SK-N-SH (cell line): ENCODE measurements around the gene SNX20. TPM values are rescaled to one million over a fixed set of nuclear protein-coding genes. Genes with fewer than 3 reads are reported as not detected.

Source experiments
- CTCF ChIA-PET: fragments of 300-600, 350-600 bp; formaldehyde crosslinking; extraction: SDS; loops from one replicate; lab custom pipeline; 2021; lab: Yijun Ruan, JAX
- POLR2A ChIA-PET: fragments of 350-600 bp; sonication (Branson Sonifier 250); formaldehyde crosslinking; extraction: SDS; loops from one replicate; lab custom pipeline; 2020; ENCODE audit warnings: antibody characterized with exemption, inconsistent platforms; lab: Yijun Ruan, JAX
- DNase-seq: peaks from one replicate; pipeline ENCODE4 v3.0.0; 2012
- H2AFZ ChIP-seq: fragments of 200-600 bp; sonication (generic); 2 replicates; pipeline ENCODE4 v1.8.1; 2016; ENCODE audit warnings: antibody characterized with exemption, mild to moderate bottlenecking, low read depth
- H3F3A ChIP-seq: fragments of 200-600 bp; sonication (generic); replicated peaks from 2 replicates; pipeline ENCODE3; 2016; ENCODE audit warnings: antibody characterized with exemption, mild to moderate bottlenecking; ENCODE audit not compliant: insufficient read depth
- H3K27ac ChIP-seq, 2 experiments: fragments of 200-500 bp in 1 of 2; fragments of 200-600 bp in 1 of 2; sonication (Bioruptor generic) in 1 of 2; sonication (generic), shearing (Covaris generic) in 1 of 2; 2 replicates each; pipeline versions ENCODE4 v1.5.1 to v1.6.1; 2014 to 2016; ENCODE audit warnings: low read depth in 2 of 2, inconsistent platforms in 1 of 2, low read length in 1 of 2, mild to moderate bottlenecking in 1 of 2, mixed read lengths in 1 of 2
- H3K27me3 ChIP-seq: fragments of 200-600 bp; sonication (generic), shearing (Covaris generic); 2 replicates; pipeline ENCODE4 v1.6.1; 2016; ENCODE audit warnings: mixed run types; ENCODE audit not compliant: insufficient read depth
- H3K36me3 ChIP-seq, 2 experiments: fragments of 200-500 bp in 1 of 2; fragments of 200-600 bp in 1 of 2; sonication (Bioruptor generic) in 1 of 2; sonication (generic) in 1 of 2; replicated peaks in 1 of 2; 2 replicates each; pipeline versions ENCODE3 to v1.5.1; 2014 to 2016; ENCODE audit warnings: low read length in 1 of 2, mild to moderate bottlenecking in 1 of 2; ENCODE audit not compliant: insufficient read depth in 2 of 2, control insufficient read depth in 1 of 2
- H3K4me1 ChIP-seq, 2 experiments: fragments of 200-500 bp in 1 of 2; fragments of 200-600 bp in 1 of 2; sonication (Bioruptor generic) in 1 of 2; sonication (generic), shearing (Covaris generic) in 1 of 2; 2 replicates each; pipeline versions ENCODE4 v1.5.1 to v1.6.1; 2014 to 2016; ENCODE audit warnings: low read depth in 1 of 2, low read length in 1 of 2, mixed run types in 1 of 2; ENCODE audit not compliant: insufficient read depth in 2 of 2, control insufficient read depth in 1 of 2
- H3K4me2 ChIP-seq: fragments of 200-600 bp; sonication (generic), shearing (Covaris generic); 2 replicates; pipeline ENCODE4 v1.6.1; 2017; ENCODE audit warnings: mixed run types
- H3K4me3 ChIP-seq, 2 experiments: fragments of 200-500 bp in 1 of 2; fragments of 200-600 bp in 1 of 2; sonication (Bioruptor generic) in 1 of 2; sonication (generic), shearing (Covaris generic) in 1 of 2; 2 replicates each; pipeline versions ENCODE4 v1.5.1 to v1.8.1; 2014 to 2016; ENCODE audit warnings: low read depth in 2 of 2, inconsistent platforms in 1 of 2, low read length in 1 of 2, mild to moderate bottlenecking in 1 of 2, mixed read lengths in 1 of 2, moderate library complexity in 1 of 2
- H3K79me2 ChIP-seq: fragments of 200-600 bp; sonication (generic); 2 replicates; pipeline ENCODE4 v1.8.1; 2017; ENCODE audit warnings: mild to moderate bottlenecking; ENCODE audit not compliant: insufficient read depth
- H3K9ac ChIP-seq: fragments of 200-600 bp; sonication (generic); 2 replicates; pipeline ENCODE4 v1.6.1; 2017; ENCODE audit warnings: mixed run types
- H3K9me2 ChIP-seq: fragments of 200-600 bp; sonication (generic); 2 replicates; pipeline ENCODE4 v1.6.1; 2017; ENCODE audit warnings: mixed run types
- H3K9me3 ChIP-seq: fragments of 200-600 bp; sonication (generic); 2 replicates; pipeline ENCODE4 v1.6.1; 2017; ENCODE audit warnings: mixed run types, mild to moderate bottlenecking, moderate library complexity
- H4K20me1 ChIP-seq: fragments of 200-600 bp; sonication (generic); 2 replicates; pipeline ENCODE4 v1.6.1; 2017; ENCODE audit warnings: mild to moderate bottlenecking, mixed run types; ENCODE audit not compliant: insufficient read depth
- CHD2 ChIP-seq: fragments of 150-350 bp; IDR thresholded peaks from 2 replicates; pipeline ENCODE4 v1.6.1; 2018; ENCODE audit warnings: low read length; ENCODE audit not compliant: partially characterized antibody
- ELF1 ChIP-seq: IDR thresholded peaks from 2 replicates; pipeline ENCODE4 v1.4.0; 2012
- FOSL2 ChIP-seq: IDR thresholded peaks from 2 replicates; pipeline ENCODE4 v1.4.0; 2012; ENCODE audit warnings: low read depth, mild to moderate bottlenecking, moderate library complexity, borderline replicate concordance
- JUND ChIP-seq: IDR thresholded peaks from 2 replicates; pipeline ENCODE4 v1.4.0; 2012
- MAX ChIP-seq: IDR thresholded peaks from 2 replicates; pipeline ENCODE4 v1.4.0; 2012; ENCODE audit warnings: low read depth
- RAD21 ChIP-seq: IDR thresholded peaks from 2 replicates; pipeline ENCODE4 v1.6.1; 2012; ENCODE audit warnings: mild to moderate bottlenecking, low read length
- RXRA ChIP-seq: IDR thresholded peaks from 2 replicates; pipeline ENCODE4 v1.4.0; 2012; ENCODE audit warnings: low read depth, mild to moderate bottlenecking, borderline replicate concordance
- TEAD4 ChIP-seq: IDR thresholded peaks from 2 replicates; pipeline ENCODE4 v1.4.0; 2012; ENCODE audit warnings: mild to moderate bottlenecking, borderline replicate concordance; ENCODE audit not compliant: insufficient read depth
- WGBS: methylation state at CpG from one replicate; pipeline ENCODE4 v1.1.6; 2017; ENCODE audit warnings: low lambda C conversion rate; 5-methylcytosine and 5-hydroxymethylcytosine counted together
- polyA plus RNA-seq, 3 experiments: library from polyadenylated mRNA; depleted of rRNA; stranded (reverse); fragments of >200 nt; gene quantifications; 2 replicates each; pipeline ENCODE4 v1.2.3, GENCODE V29; 2012
- TF ChIP-seq, protein P1 (sequence below): fragments of 150-350 bp; IDR thresholded peaks from 2 replicates; pipeline ENCODE4 v1.6.1; 2016; ENCODE audit warnings: mild to moderate bottlenecking, low read depth, low read length
- TF ChIP-seq, protein P2 (sequence below): IDR thresholded peaks from 2 replicates; pipeline ENCODE4 v1.4.0; 2012; ENCODE audit warnings: low read depth, borderline replicate concordance

The SNX20 gene
- polyA plus RNA-seq, 1 of the 3 experiments (the other 2 are of a cell fraction): not detected

DNA sequence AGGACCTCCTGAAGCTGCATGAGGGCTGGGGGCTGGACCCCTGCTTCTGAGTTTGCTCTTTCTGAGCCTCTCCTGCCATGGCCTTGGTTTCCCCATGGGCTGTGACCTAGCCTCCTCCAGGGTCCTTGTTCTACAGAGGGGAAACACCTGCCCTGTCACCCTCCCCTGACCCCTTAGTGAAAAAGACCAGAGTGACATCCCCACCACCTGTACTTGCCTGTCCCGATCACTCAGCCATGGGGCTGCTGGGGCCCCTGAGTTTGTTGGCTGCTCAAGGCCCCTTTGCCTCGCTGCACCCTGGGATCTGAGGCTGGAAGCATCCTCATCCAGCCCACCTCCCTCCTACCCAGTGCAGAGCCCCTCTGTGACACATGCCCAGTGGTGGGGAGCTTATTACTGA, 13.1 kb upstream of the SNX20 start:
- POLR2A ChIA-PET: no interaction called here
- Histone ChIP-seq H3K36me3 (no peaks in the 10 kb centered on the region), H3K9me3 (no peaks in the 10 kb centered on the region)
- TF ChIP-seq, protein P1, sequence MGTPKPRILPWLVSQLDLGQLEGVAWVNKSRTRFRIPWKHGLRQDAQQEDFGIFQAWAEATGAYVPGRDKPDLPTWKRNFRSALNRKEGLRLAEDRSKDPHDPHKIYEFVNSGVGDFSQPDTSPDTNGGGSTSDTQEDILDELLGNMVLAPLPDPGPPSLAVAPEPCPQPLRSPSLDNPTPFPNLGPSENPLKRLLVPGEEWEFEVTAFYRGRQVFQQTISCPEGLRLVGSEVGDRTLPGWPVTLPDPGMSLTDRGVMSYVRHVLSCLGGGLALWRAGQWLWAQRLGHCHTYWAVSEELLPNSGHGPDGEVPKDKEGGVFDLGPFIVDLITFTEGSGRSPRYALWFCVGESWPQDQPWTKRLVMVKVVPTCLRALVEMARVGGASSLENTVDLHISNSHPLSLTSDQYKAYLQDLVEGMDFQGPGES: no peak
- TF ChIP-seq RAD21 (no peak), ELF1 (no peak), RXRA (no peak), JUND (no peak), TEAD4 (no peak), CHD2 (no peak)
- TF ChIP-seq, all 33 proteins: peak for 0
- H3K27me3 ChIP-seq: no peaks in the 10 kb centered on the region; the same call in 1 of the 2 replicates
- no peak overlapping the region for H3K4me3 ChIP-seq
- H2AFZ ChIP-seq: no peak overlapping the region
- no peaks in the 10 kb centered on the region for H3F3A ChIP-seq
- H3K4me1 ChIP-seq: peaks cover 0 to 2% of the 10 kb centered on the region in 2 experiments; a peak in 1 of 4 replicates
- H3K9ac ChIP-seq: no peak overlapping the region
- no peak for DNase-seq
- H3K4me2 ChIP-seq: no peak overlapping the region
- no peak overlapping the region for H3K27ac ChIP-seq
- CTCF ChIA-PET: interaction anchor here (0.5 to 1.7 kb wide), 3 partner anchors 14 to 278 kb away, joined by 3 to 4 read pairs (median 3); no protein-coding TSS in a partner anchor
- H3K9me2 ChIP-seq: no peaks in the 10 kb centered on the region
- H3K79me2 ChIP-seq: no peaks in the 10 kb centered on the region
- WGBS: 70% methylated on average over 2 of the region's 2 CpGs
- H4K20me1 ChIP-seq: no peaks in the 10 kb centered on the region

GRCh38 chr16:50692999-50693781, 12.1 kb upstream of the SNX20 start, which contains the start of gene NOD2:
Gene NOD2 (plus strand): TSS chr16:50693606. CDS start chr16:50699496, 5,890 bp downstream.
- no peaks in the 10 kb centered on the region for H3K9me2 ChIP-seq
- H3F3A ChIP-seq: no peaks in the 10 kb centered on the region
- ChIA-PET POLR2A (no interaction called here), CTCF (interaction anchor here (1.1 to 1.7 kb wide), 2 partner anchors 15 to 28 kb away, joined by 3 to 4 read pairs; no protein-coding TSS in a partner anchor)
- H3K79me2 ChIP-seq: no peaks in the 10 kb centered on the region
- no peak within 1 kb of the TSS for H3K27ac ChIP-seq
- H3K36me3 ChIP-seq: no peaks in the 10 kb centered on the region
- WGBS: 61% methylated on average over 19 of the region's 56 CpGs
- H3K4me2 ChIP-seq: no peak within 1 kb of the TSS; the same call in 1 of the 2 replicates
- H3K4me3 ChIP-seq: peak within 1 kb of the TSS in 1 of 2 experiments; percentile 36; a peak in 3 of 4 replicates
- no peak within 1 kb of the TSS for H2AFZ ChIP-seq
- no peaks in the 10 kb centered on the region for H4K20me1 ChIP-seq
- H3K9me3 ChIP-seq: no peaks in the 10 kb centered on the region
- peaks cover 0 to 2% of the 10 kb centered on the region in 2 experiments; a peak in 1 of 4 replicates for H3K4me1 ChIP-seq
- H3K9ac ChIP-seq: no peak within 1 kb of the TSS
- no peaks in the 10 kb centered on the region; the same call in 1 of the 2 replicates for H3K27me3 ChIP-seq
- TF ChIP-seq, protein P2, sequence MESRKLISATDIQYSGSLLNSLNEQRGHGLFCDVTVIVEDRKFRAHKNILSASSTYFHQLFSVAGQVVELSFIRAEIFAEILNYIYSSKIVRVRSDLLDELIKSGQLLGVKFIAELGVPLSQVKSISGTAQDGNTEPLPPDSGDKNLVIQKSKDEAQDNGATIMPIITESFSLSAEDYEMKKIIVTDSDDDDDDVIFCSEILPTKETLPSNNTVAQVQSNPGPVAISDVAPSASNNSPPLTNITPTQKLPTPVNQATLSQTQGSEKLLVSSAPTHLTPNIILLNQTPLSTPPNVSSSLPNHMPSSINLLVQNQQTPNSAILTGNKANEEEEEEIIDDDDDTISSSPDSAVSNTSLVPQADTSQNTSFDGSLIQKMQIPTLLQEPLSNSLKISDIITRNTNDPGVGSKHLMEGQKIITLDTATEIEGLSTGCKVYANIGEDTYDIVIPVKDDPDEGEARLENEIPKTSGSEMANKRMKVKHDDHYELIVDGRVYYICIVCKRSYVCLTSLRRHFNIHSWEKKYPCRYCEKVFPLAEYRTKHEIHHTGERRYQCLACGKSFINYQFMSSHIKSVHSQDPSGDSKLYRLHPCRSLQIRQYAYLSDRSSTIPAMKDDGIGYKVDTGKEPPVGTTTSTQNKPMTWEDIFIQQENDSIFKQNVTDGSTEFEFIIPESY: no peak
- no peak for TF ChIP-seq MAX
- no peak for TF ChIP-seq FOSL2
- peak; percentile 91 for DNase-seq
